GM21723 (cell line): ENCODE measurements around the gene USP26.
"Not testable (repeated sequence)": the region's sequence is repeated elsewhere in the genome, so short reads cannot be mapped to it uniquely, and the experiment has no call there.

ENCODE experiments used
- ATAC-seq: cut with Tn5 transposase; IDR thresholded peaks from one replicate; pipeline ENCODE4 v1.9.1; 2021; ENCODE audit warnings: mild to moderate bottlenecking, moderate library complexity; ENCODE audit not compliant: unreplicated experiment

Gene USP26, protein sequence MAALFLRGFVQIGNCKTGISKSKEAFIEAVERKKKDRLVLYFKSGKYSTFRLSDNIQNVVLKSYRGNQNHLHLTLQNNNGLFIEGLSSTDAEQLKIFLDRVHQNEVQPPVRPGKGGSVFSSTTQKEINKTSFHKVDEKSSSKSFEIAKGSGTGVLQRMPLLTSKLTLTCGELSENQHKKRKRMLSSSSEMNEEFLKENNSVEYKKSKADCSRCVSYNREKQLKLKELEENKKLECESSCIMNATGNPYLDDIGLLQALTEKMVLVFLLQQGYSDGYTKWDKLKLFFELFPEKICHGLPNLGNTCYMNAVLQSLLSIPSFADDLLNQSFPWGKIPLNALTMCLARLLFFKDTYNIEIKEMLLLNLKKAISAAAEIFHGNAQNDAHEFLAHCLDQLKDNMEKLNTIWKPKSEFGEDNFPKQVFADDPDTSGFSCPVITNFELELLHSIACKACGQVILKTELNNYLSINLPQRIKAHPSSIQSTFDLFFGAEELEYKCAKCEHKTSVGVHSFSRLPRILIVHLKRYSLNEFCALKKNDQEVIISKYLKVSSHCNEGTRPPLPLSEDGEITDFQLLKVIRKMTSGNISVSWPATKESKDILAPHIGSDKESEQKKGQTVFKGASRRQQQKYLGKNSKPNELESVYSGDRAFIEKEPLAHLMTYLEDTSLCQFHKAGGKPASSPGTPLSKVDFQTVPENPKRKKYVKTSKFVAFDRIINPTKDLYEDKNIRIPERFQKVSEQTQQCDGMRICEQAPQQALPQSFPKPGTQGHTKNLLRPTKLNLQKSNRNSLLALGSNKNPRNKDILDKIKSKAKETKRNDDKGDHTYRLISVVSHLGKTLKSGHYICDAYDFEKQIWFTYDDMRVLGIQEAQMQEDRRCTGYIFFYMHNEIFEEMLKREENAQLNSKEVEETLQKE

DNA sequence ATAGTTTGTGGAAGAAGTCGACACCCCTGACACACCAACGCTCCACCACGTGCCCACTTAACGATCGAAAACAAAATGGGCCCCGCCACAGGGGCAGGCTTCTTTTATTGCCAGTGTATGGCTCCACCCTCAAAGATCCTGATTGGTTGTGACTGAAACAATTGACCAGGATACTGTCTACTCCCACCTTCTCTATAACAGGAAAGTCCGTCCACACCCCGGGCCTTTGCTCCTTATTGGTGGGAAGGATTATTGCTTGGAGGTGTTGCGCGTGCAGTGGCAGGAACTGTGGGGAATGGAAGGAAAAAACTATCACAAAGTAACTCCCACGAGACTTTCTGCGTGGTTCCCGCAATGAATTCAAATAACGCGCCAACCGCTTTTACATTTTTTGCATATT, at the start of gene USP26:
Gene USP26 (minus strand): TSS at position 79 of the 400 bp plus-strand sequence. CDS start 68,889 bp downstream, outside the sequence.
- no peak for ATAC-seq

DNA sequence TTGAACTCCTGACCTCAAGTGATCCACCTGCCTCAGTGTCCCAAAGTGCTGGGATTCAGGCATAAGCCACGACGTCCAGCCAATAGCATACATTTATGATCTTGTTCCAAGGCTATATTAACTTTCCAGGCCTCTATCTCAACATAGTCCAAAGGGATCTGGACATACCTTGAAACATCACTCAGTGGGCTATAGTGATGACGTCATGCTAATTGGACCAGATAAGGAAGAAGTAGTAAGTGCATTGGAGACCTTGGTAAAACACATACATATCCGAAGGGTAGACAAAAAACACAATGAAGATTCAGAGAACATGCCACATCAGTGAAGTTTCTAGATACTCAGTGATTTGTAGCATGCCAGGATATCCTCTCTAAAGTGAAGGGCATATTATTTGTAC, 37.4 kb upstream of the USP26 start:
- ATAC-seq = no peak

DNA sequence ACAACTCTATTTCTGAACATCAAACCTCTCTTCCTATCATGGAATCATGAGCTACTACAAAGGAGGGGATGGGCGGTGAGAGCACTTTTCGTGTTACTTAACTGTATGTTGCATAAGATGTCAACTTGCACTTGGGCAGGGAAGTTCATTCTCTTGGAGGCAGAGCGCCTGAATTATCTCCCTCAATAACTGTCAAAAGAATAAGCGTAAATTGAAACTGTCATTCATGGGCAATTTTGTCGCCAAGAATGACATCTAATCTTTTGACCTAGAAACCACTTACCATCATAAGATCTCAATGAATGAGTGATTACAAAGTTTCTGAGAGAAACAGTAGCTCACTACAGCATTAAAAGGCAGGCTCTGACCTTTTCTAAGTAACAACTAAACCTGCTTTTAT, 23.5 kb upstream of the USP26 start:
- ATAC-seq = no peak

DNA sequence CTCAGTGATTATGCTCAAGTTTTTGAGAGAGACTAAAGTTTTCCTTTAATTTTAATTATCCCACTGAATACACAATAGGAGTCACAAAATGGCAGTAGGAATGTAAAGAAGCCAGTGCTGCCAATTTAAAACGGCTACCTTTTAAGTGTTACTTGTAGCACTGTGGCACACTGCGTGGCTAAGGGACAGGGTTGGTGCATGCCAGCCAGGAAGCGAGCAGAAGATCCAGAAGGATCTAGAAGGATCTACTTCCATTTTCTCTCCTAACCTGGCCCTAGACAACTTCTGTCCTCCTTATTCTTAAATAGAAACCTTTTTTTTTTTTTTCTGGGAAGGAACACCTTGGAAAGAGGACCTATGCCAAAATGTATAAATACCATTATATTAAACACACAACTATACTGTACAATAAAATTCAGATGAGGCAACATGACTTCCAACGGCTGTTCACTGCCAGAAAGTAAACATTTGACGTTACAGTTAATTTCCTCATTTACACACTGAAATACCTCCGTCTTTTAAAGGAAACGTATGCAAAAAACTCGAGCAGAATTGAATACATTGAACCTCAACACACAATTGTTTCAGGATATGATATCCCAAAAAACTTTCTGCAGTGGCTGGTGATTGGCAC, 2.7 kb downstream of the USP26 start:
- no peak for ATAC-seq

DNA sequence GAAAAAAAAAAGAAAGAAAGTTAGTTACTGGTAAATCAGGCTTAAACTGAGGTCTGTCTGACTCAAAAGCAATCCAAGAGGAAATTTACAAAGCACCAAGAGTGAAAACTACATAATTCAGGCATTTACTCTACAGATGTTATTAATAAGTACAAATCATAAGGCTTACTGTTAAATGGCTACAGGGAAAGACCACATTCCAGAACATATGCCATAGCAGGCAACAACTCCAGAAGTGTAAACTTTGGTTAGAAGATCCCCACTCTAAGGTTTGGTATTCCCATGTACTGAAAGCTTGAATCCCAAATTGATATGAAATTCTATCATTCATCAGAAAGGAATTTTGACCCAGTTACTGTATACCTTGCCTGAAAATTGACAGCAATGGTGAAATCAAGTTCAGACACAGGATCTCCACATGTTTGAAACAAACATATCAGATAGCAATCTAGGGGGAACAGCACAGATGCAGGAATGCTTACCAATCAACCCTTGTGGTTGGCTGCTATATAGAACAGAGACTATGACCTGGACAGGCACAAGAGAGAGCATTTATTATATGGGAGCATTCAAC, 6.6 kb downstream of the USP26 start:
- no peak for ATAC-seq

DNA sequence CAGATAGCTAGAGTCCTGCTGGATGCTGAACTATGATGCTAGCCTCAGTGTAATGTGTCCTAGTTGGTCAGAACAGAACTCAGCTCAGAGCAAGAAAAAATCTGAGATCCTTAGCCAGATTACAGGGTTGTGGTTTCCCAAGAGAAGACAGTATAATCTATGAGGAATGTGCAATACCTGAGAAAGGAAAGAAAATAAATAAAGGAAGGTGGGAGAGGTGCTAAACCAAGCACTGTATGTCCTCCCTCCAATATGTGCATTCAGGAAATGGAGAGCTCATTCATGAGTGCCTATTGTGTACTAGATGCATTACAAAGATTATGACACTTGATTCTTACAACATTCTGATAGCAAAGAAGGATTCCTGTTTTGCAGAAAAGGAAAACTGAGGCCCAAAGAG, 7.5 kb downstream of the USP26 start:
- ATAC-seq = no peak

DNA sequence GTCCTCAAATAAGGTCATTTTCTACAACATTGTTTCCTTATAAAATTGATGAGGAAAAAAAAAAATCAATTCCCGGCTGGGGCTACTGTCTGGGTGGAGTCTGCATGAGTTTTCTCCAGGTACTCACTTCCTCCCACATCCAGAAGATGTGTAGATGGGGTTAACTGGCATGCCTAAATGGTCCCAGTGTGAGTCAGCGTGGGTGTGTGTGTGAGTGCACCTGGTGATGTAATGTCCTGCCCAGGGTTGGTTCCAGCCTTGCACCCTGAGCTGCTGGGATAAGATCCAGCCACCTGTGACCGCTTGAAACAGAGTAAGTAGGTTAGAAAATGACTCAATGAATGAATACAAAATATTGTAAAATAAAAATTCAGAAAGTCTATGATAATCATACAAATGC, 11.1 kb downstream of the USP26 start:
- ATAC-seq = no peak

DNA sequence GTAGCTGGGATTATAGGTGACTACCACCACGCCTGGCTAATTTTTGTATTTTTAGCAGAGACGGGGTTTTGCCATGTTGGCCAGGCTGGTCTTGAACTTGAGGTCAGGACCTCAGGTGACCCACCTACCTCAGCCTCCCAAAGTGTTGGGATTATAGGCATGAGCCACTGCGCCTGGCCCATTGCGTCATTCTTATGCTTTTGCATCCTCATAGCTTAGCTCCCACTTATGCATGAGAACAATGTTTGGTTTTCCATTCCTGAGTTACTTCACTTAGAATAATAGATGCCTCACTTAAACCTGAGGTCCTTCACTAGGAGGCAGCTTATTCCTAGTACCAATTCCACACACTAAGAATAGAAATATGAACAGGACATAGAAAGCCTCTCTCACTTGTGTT, 11.9 kb downstream of the USP26 start:
- ATAC-seq = not testable (repeated sequence)

DNA sequence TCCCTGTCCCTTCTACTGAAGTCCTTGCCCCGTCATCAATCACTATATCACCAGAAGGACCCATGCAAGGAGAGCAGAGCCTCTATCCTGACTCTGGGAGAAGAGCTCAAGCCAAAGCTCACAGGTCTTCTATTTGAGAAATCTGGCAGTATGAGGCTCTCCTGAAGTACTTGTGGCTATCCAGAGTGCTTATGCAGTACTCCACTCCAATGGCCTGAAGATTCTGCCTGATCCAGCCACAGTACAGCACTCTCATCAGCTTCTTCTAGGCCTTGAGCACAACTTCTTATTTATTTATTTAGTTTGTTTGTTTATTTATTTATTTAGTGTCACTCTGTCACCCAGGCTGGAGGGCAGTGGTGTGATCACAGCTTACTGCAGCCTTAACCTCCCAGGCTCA, 13.0 kb downstream of the USP26 start:
- ATAC-seq = no peak

DNA sequence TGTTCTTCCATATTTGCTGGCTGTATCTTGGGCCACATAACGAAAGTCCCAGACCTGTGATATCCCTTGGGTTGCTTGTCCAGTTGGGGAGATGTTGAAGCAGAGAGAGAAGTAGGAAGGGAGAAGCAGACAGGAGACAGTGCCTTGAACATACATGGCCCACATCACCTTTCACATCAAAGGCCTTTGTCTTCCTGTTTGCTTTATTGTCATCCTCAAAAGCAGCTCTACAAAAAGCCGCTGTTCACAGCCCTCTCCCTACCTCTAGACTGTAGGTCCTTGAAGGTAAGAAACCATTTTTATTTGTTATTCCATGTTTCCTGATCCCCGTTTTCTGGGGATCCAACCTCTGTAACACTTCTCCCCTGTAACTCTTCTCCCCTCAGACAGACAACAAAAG, 14.9 kb downstream of the USP26 start:
- no peak for ATAC-seq

DNA sequence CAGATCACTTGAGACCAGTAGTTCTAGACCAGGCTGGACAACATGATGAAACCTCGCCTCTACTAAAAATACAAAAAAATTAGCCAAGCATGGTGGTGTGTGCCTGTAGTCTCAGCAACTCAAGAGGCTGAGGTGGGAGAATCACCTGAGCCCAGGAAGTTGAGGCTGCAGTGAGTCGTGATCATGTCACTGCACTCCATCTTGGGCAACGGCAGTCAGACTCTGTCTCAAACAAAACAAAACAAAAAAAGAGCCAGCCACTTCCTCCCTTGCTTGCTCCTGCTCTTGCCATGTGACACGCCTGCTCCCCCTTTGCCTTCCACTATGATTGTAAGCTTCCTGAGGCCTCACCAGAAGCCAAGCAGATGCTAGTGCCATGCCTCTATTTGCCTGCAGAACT, 19.1 kb downstream of the USP26 start:
- not testable (repeated sequence) for ATAC-seq

DNA sequence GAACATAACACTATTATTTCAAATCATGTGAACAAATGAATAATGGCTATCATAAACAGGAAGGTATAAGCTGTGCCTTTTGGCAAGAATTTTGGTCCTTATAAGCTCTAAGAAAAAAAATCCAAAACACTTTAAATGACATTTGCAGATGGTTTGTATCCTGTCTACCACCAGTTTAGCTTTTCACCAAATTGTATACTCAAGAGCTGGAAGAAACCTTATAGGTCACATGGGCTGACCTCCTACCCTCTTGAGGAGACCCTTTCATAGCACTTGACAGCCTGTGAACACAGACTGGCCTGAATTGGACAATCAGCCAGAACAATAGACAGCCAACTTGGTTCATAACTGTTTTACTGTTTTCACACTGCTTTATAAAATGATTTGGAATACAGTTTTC, 24.3 kb downstream of the USP26 start:
- no peak for ATAC-seq

DNA sequence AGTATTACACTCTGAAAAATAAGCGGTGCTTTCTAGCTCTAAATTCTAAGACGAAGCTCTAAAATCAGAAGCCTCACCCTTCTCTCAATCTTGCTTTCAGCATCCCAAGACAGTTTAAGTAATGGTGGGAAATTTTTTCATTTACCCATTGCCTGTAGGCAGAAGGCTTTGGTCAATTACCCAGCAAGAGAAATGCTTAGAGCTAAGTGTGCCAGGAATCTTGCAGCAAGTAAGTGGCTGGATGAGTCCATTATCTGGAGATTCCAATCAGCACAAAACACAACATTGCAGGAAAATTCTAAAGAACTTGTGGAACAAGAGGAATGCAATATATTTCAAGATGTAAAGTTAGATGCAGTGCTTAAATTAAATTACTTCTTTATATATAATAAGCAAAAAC, 28.4 kb downstream of the USP26 start:
- no peak for ATAC-seq

DNA sequence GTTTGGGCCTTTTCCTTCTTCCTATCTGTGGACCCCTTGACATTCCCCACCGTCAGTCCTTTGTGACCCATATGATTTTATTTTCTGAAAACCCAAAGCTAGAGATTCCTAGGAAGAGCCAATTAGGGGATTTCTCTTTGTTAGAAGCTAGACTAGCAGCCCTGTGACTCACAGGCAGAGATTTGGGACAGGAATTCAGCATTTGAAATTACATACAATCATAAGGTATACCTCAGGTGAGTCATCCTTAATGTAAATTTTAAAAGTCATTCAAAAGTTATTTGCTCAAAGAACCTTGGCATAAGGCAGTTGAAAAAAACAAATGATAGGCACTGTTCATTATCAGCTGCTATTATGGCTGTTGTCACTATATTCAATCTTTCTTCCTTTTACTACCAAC, 40.6 kb downstream of the USP26 start:
- ATAC-seq = no peak

DNA sequence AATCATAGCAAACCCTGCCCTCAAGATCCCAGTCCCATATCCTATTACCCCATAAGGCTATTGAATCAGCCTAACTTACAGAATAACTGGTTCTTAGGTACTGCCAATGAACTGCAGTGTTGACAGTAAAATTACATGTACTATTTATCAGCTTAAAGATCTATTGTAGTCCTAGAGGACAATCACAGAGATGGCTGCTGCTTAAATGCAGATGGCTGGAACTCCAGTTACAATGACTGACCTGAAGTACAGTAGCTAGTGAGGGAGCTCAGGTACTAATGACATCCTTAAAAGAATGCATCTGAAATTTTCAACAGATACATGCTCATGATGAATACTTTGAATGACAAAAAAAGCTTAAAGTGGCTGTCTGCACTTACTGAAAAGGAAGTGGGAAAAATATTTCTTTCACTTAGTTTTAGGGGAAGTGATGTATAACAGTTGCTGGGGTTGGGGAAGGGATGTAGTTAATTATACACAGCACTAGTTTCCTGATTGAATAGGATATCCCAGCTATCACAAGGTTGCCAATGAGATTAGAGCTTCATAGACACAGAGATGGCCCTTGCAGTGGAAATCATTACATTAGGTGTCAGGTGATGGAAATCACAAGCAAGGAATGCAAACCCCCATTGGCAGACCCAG, 42.0 kb downstream of the USP26 start:
- ATAC-seq = no peak

DNA sequence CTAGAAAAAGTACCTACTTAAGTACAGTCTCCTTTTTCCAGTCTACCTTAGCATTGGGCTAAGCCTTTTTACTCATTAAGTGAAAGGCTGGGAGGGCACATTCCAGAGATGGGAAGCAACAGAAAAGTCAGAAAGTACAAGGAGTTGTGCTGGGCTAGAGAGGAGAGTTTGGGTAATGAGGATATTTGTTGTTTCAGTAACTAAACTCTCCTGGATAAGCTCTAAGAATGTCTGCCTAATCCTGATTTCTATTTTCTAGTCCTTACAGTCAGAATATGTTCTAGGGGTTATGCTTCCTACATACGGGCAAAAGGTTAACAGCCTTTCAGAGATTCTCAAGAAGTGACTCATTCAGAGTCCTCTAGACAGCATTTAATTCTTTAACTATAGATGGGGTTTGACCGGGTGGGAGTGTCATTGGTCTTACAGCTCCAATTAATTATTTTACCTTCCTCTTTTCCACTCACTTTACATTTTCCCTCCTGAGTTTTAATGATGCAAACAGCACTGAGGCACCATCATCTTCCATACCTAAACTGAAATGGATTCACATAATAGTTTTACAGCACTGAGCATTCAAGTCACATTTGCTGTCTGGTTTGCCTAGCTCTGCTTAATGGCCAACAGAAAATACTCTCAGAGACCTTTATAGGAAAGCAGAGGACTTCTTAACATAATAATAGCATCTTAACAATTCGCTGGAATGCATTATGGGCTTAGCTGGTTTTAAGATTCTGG, 42.9 kb downstream of the USP26 start:
- no peak for ATAC-seq

DNA sequence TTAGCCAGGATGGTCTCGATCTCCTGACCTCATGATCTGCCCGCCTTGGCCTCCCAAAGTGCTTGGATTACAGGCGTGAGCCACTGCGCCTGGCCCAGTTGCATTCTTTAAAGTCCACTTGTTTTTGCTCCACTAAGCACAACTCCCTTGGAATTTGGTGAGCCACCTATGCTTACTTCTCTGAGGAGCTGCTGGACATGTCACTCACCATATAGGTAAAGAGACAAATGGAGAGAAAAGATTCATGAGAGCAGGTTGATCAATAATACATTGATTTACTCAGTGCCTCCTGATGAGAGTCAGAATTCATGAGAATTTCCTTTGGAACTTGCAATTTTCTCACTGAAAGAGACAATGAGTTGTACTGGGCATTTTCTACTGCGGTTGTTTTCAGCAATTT, 48.2 kb downstream of the USP26 start:
- no peak for ATAC-seq

DNA sequence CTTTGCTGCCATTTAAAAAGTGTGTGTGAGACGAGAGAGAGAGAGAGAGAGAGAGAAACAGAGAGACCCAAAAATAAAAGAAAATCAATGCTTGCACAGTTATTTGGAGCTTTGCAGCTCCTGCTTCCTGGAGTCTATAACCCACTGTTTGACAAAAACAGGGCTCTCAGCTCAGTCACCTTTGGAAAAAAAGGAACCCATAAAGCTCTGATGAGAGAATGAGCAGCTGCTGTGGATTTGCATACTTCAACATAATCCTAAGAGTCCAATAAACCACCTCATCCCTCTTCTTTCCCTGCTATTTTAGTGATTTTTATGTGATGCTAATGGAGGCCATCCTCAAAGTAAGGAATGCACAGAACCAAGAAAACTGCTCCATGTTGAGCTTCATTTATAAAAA, 50.3 kb downstream of the USP26 start:
- no peak for ATAC-seq

DNA sequence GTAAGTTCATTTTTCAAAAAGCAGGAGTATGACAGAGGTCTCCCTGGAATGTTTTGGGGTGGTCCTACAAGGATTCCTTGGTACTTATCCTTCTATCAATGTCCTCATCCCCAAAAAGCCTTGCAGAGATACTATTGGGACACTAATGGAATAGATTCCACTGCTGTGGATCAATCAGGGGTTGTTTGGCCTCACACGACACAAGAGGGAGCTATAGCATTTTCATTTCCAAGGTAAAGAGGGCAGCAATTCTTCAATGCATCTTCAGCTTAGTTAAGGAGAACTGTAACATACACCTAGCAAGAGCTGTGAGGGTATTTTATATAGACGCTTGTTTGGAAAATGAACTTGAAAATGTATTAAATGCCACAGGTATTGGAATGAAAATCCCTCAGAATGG, 50.9 kb downstream of the USP26 start:
- ATAC-seq = no peak
